Pancreas (tissue), 10 donors: Measurements from ENCODE around the gene METTL22. TPM values are rescaled to one million over a fixed set of nuclear protein-coding genes. Genes with fewer than 3 reads are reported as not detected.

Source experiments
- ATAC-seq, 4 donors: fragments of 200-7000 bp; cut with Tn5 transposase; one replicate each; pipeline versions ENCODE4 v1.8.0 to v1.9.1; 2020; ENCODE audit warnings: mild to moderate bottlenecking in 4 of 4, moderate library complexity in 4 of 4
- DNase-seq, 6 donors: peaks; one replicate each; pipeline ENCODE4 v3.0.0-alpha.2; 2020
- FAIRE-seq: peaks from 2 replicates; lab custom pipeline; 2012; peaks lifted over from hg19 to GRCh38; lab: Jason Lieb, UNC
- H3K27ac ChIP-seq, 4 donors: fragments of 200-600 bp; sonication (generic); 1 replicate in 3 of 4; 2 replicates in 1 of 4; pipeline versions ENCODE4 v1.5.0 to v1.8.0; 2020
- H3K27me3 ChIP-seq, 4 donors: fragments of 200-600 bp; one replicate each; pipeline ENCODE4 v1.8.0; 2021
- H3K36me3 ChIP-seq, 3 donors: fragments of 200-600 bp; sonication (generic) in 1 of 3; one replicate each; pipeline versions ENCODE4 v1.5.0 to v1.8.0; 2020 to 2021
- H3K4me1 ChIP-seq, 3 donors: fragments of 200-600 bp; one replicate each; pipeline ENCODE4 v1.8.0; 2021
- H3K4me3 ChIP-seq, 4 donors: fragments of 200-600 bp; sonication (generic) in 2 of 4; one replicate each; pipeline versions ENCODE4 v1.5.0 to v1.8.0; 2020 to 2021
- H3K9me3 ChIP-seq, 4 donors: fragments of 200-600 bp; one replicate each; pipeline ENCODE4 v1.8.0; 2021
- WGBS, 2 donors: extraction: QIAGEN DNeasy Blood & Tissue Kit; methylation state at CpG; one replicate each; pipeline ENCODE4 v1.1.7; 2013; 5-methylcytosine and 5-hydroxymethylcytosine counted together
- intact Hi-C, 3 donors: fragments of 100-400 bp; cut with DNase I; formaldehyde crosslinking; loops; one replicate each; pipeline versions ENCODE4 v1.11.1 to v1.14.2; 2022
- polyA plus RNA-seq, 2 donors: library from polyadenylated mRNA; stranded (reverse); fragments of 200-250 nt; gene quantifications; one replicate each; pipeline ENCODE4 v1.2.3, GENCODE V29; 2013
- total RNA-seq, 6 donors: library from RNA; stranded (reverse); fragmentation: NEBNext Ultra II Directional in 4 of 6; extraction: Animal tissue kit (Norgen Biotek cat#: 25700) in 4 of 6; gene quantifications; one replicate each; pipeline versions ENCODE4 v1.2.1 to v1.2.4, GENCODE V29; 2021 to 2023
- TF ChIP-seq, protein P1 (sequence below), 4 donors: fragments of 200-600 bp; sonication (generic) in 3 of 4; IDR thresholded peaks; one replicate each; pipeline versions ENCODE4 v1.5.0 to v1.8.0; 2021; ENCODE audit warnings: antibody characterized with exemption in 4 of 4
- donor health status: healthy with polysubstance abuse.
- donor health status: DM: no; HTN: no; CAD: no; lungs with moderate emphysema.
- donor health status: DM: no; HTN: no; CAD: no.
- donor health status: control.
- donor health status: control.
- donor health status: Bipolar disorder and iron deficiency.
- donor health status: DM: yes; HTN: yes; CAD: no.
- donor health status: DM: no; HTN: no; CAD: no.
- donor health status: DM: no; HTN: no; CAD: no.
- donor health status: DM: yes; HTN: yes; CAD: no.

METTL22 gene
- total and polyA plus RNA-seq, 8 donors: 9.7 to 38.9 (median 16.2) TPM

DNA sequence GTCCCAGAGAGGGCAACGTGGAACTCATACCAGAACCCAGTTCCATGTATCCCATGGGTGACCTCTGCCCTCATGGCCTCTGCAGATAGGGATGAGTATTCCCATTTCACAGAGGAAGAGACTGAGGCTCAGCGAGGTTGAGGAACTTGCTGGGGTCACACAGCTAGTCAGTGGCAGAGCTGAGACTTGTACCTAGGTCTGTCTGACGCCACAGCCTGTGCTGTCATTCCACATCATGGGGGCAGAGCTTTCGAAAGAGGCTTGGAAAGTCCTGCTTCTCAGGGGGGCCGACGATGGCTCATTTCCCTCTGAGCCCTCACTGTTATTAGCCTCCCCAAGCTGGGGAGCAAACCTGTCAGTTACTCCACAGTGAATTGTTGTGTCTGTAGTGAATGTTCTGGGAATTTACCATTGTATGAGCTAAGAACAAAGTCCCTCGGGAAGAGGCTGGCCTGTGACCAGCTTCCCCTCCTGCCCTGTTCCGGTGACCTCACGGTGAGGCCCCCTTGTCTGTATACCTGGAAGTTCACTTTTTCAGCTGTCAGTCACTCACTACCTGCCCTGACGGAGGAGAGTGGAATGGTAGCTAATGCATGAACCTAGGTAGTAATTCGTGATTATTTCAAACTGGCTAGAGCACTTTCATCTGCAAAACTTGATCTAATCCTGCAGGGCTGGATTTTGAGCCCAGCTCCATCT, 8.9 kb downstream of the METTL22 start:
- 86 to 90% methylated on average over 11 of the region's 11 CpGs for WGBS, 2 donors

DNA sequence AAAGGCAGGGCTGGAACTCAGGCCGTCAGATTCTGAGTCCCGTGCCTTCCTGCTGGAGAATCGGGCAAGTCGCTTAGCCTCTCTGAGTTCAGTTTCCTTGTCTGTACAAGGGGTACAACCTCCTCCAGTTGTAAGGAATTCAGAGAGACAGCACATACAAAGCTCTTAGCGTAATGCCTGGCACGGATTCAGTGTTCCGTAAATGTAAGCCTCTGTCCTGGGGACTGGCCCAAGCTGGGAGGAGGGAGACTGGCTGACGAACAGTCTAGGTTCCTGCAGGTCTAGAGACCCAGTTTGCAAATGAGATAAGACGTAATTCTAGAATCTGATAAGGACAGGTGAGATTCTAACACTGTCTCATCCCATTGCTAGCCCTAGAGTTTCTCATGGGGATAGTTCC, 9.9 kb downstream of the METTL22 start:
- H3K27me3 ChIP-seq: no peaks in the 10 kb centered on the region
- no peak for FAIRE-seq
- no peak for DNase-seq
- TF ChIP-seq, protein P1, sequence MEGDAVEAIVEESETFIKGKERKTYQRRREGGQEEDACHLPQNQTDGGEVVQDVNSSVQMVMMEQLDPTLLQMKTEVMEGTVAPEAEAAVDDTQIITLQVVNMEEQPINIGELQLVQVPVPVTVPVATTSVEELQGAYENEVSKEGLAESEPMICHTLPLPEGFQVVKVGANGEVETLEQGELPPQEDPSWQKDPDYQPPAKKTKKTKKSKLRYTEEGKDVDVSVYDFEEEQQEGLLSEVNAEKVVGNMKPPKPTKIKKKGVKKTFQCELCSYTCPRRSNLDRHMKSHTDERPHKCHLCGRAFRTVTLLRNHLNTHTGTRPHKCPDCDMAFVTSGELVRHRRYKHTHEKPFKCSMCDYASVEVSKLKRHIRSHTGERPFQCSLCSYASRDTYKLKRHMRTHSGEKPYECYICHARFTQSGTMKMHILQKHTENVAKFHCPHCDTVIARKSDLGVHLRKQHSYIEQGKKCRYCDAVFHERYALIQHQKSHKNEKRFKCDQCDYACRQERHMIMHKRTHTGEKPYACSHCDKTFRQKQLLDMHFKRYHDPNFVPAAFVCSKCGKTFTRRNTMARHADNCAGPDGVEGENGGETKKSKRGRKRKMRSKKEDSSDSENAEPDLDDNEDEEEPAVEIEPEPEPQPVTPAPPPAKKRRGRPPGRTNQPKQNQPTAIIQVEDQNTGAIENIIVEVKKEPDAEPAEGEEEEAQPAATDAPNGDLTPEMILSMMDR (IDR thresholded peaks at IDR 0.05): no peak
- WGBS, 2 donors: 89 to 93% methylated on average over 9 of the region's 9 CpGs
- peaks cover 4 to 46% (median 20%) of the 10 kb centered on the region in 3 donors for H3K36me3 ChIP-seq
- peak overlapping the region in 1 of 4 donors; percentile 50 for H3K27ac ChIP-seq
- H3K9me3 ChIP-seq: no peaks in the 10 kb centered on the region
- ATAC-seq: no peak
- intact Hi-C loops: no loop called here
- no peaks in the 10 kb centered on the region for H3K4me1 ChIP-seq
- H3K4me3 ChIP-seq: no peak overlapping the region

More for the DNA sequence above, 8.9 kb downstream of the METTL22 start:
- no peak for FAIRE-seq
- Histone ChIP-seq H3K27me3 (no peaks in the 10 kb centered on the region), H3K27ac (no peak overlapping the region), H3K4me3 (no peak overlapping the region), H3K4me1 (no peaks in the 10 kb centered on the region), H3K36me3 (peaks cover 4 to 45% (median 20%) of the 10 kb centered on the region in 3 donors), H3K9me3 (no peaks in the 10 kb centered on the region)
- ATAC-seq: no peak
- TF ChIP-seq, protein P1 (IDR thresholded peaks at IDR 0.05): no peak
- intact Hi-C loops: no loop called here
- no peak for DNase-seq

DNA sequence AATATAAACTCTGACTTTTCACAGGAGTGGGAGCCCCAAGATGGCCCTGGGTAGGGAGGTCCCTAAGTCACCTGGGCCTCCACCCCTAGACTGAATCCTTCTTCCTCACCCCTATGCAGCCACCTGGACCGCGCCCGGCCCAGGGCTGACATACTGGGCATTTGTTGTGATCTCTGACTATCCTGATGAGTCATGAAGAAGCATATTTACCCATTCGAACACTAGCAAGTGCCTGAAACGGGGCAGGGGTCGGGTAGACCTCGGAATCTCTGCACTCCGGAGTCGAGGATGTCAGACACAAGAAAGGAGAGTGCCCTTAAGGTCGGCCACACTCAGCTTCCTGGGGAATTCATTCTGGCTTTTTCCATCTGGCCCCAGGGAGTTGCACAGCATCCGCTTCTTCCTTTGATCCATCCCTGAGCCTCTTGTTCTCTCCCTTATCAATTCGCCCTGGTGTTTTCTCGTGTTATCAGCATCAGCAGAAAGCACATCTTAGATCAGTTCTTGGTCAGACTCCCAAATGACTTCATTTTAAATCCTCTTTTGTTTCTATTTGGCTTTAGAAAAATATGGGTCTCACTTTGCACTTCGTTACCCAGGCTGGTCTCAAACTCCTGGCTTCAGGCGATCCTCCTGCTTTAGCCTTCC, 10.4 kb downstream of the METTL22 start:
- ATAC-seq: no peak
- H3K36me3 ChIP-seq: peaks cover 4 to 47% (median 20%) of the 10 kb centered on the region in 3 donors

DNA sequence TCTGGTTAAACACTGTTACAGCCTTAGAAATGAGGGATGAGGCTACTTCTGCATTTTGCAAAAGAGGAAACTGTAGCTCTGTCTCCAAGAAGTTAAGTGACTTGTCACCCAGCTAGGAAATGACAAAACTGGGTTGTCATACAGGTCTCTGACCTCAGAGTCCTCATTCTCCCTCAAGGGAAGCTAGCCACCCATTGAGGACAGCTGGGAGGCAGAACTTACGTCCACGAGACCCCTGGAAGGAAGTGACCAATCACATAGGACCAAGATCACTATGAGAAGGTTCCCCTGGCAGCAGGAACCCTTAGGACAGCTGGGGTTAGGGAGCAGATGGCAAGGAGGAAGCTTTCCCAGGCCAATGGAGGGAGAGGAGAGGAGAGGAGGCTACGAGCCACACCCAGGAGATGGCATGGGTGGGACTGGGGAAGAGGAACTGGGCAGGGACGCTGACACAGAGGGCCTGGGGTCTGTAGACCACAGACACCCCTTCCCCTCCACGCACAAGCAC, 11.2 kb downstream of the METTL22 start:
- TF ChIP-seq, protein P1 (IDR thresholded peaks at IDR 0.05): no peak
- FAIRE-seq (no peak), DNase-seq (peak in 1 of 6 donors; percentile 26), ATAC-seq (peak in 3 of 4 donors; percentile 28 to 84 (median 77))
- Histone ChIP-seq H3K27ac (peak overlapping the region in 2 of 4 donors; percentile 50), H3K9me3 (no peaks in the 10 kb centered on the region), H3K36me3 (peaks cover 4 to 45% (median 20%) of the 10 kb centered on the region in 3 donors), H3K4me3 (no peak overlapping the region), H3K27me3 (no peaks in the 10 kb centered on the region), H3K4me1 (no peaks in the 10 kb centered on the region)
- 82 to 94% methylated on average over 4 to 5 of the region's 5 CpGs for WGBS, 2 donors
- intact Hi-C loops: no loop called here

More for the DNA sequence above, 10.4 kb downstream of the METTL22 start:
- TF ChIP-seq, protein P1 (IDR thresholded peaks at IDR 0.05): no peak
- H3K4me3 ChIP-seq: no peak overlapping the region
- DNase-seq: no peak
- FAIRE-seq: no peak
- no peaks in the 10 kb centered on the region for H3K4me1 ChIP-seq
- no peaks in the 10 kb centered on the region for H3K9me3 ChIP-seq
- intact Hi-C loops: no loop called here
- H3K27ac ChIP-seq: peak overlapping the region in 2 of 4 donors; percentile 22 to 50
- no peaks in the 10 kb centered on the region for H3K27me3 ChIP-seq
- whole genome bisulfite sequencing, 2 donors: 66 to 70% methylated on average over 15 of the region's 15 CpGs
